Right lobe of liver (tissue), 4 donors: ENCODE measurements around the gene ZNF44.

Experiments
- CTCF ChIP-seq, 4 donors: fragments of 200-600 bp in 3 of 4; fragments of 450-650 bp in 1 of 4; IDR thresholded peaks; one replicate each; pipeline versions ENCODE4 v1.5.1 to v1.8.0; 2016 to 2022; ENCODE audit warnings: antibody characterized with exemption in 4 of 4, mild to moderate bottlenecking in 2 of 4
- POLR2A ChIP-seq: fragments of 450-650 bp; IDR thresholded peaks from one replicate; pipeline ENCODE4 v1.6.1; 2017; ENCODE audit warnings: antibody characterized with exemption, mild to moderate bottlenecking
- donor health status: DM: no; HTN: no; CAD: no.
- donor health status: DM: no; HTN: no; CAD: no.
- donor health status: DM: no; HTN: yes; CAD: no.

- TF ChIP-seq CTCF (IDR thresholded peaks at IDR 0.05): no peak
- no peak for TF ChIP-seq POLR2A
Observed at GRCh38 chr19:12247644-12248222, 47.0 kb downstream of the ZNF44 start.
